ENCODE measurements around the gene EEFSEC.

Gene EEFSEC

DNA sequence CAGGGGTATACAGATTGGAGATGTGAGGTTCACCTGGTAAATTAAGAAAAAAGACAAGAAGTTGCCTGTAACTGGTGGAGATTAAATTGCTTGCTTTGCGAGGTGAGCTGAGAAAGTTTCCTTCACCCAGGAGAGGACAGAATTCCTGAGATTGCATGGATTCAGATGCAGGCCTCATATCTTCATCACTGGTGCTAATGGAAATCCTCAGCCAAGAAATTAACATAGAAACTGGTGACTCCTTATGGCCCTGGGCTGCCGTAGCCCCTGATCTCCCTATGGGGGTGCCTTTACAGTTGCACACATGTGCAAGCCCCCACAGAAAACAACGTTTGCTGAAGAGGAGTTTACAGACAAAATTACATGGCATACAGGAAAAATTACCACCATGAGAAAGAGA is 68.0 kb downstream of the EEFSEC start:
- no peak for DNase-seq (ENCODE audit: extremely low spot score)
- CTCF ChIA-PET = interaction anchor here (0.6 kb wide), 1 partner anchor 205 kb away, joined by 3 read pairs; no protein-coding TSS in a partner anchor
- POLR2A ChIA-PET = no interaction called here
- TF ChIP-seq CTBP1 (IDR thresholded peaks at IDR 0.05; ENCODE audit: borderline replicate concordance) (no peak), L3MBTL2 (conservative IDR thresholded peaks at IDR 0.05) (no peak), TARDBP (IDR thresholded peaks at IDR 0.05) (no peak), SUZ12 (IDR thresholded peaks at IDR 0.05) (no peak), SP1 (IDR thresholded peaks at IDR 0.05) (no peak), ARNT (IDR thresholded peaks at IDR 0.05) (no peak), FOXK2 (IDR thresholded peaks at IDR 0.05) (no peak), LEF1 (IDR thresholded peaks at IDR 0.05; ENCODE audit: borderline replicate concordance) (no peak), HDGF (IDR thresholded peaks at IDR 0.05; ENCODE audit: borderline replicate concordance) (no peak), NFRKB (IDR thresholded peaks at IDR 0.05) (no peak), ELF4 (IDR thresholded peaks at IDR 0.05) (no peak), FOXA1 (IDR thresholded peaks at IDR 0.05) (no peak), BHLHE40 (IDR thresholded peaks at IDR 0.05; ENCODE audit: borderline replicate concordance) (no peak), FOXM1 (IDR thresholded peaks at IDR 0.05; ENCODE audit: borderline replicate concordance) (no peak), ZNF384 (IDR thresholded peaks at IDR 0.05) (no peak)
- TF ChIP-seq, protein P1, sequence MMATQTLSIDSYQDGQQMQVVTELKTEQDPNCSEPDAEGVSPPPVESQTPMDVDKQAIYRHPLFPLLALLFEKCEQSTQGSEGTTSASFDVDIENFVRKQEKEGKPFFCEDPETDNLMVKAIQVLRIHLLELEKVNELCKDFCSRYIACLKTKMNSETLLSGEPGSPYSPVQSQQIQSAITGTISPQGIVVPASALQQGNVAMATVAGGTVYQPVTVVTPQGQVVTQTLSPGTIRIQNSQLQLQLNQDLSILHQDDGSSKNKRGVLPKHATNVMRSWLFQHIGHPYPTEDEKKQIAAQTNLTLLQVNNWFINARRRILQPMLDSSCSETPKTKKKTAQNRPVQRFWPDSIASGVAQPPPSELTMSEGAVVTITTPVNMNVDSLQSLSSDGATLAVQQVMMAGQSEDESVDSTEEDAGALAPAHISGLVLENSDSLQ (IDR thresholded peaks at IDR 0.05) = no peak

DNA sequence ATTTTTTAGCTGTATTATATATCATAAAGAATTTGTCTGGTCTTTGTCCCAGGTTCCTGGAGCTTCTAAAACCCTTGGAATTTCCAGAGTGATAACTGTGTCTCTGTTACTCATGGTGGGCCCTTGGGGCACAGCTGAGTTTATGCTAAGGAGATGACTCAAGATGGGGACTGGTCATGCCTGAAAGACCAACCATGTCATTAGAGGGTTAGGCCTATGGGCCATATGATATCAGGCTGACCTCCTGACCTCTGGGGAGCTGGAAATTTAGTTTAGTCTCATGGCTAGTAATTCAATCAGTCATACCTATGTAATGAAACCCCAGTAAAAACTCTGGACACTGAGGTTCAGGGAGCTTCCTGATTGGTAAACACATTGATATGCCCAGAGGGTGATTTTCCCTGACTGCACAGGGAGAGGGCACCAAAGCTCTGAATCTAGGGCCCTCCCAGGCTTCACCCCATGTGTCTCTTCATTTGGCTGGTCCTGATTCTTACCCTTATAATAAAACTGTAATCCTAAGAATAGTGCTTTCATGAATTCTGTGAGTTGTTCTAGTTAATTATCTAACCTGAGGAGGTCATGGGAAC is 69.6 kb downstream of the EEFSEC start:
- no peak for DNase-seq (ENCODE audit: extremely low spot score)
- TF ChIP-seq FOXK2 (IDR thresholded peaks at IDR 0.05) = no peak
- no peak for TF ChIP-seq HDGF (IDR thresholded peaks at IDR 0.05; ENCODE audit: borderline replicate concordance)
- TF ChIP-seq L3MBTL2 (conservative IDR thresholded peaks at IDR 0.05) = no peak
- TF ChIP-seq FOXM1 (IDR thresholded peaks at IDR 0.05; ENCODE audit: borderline replicate concordance) = no peak
- no peak for TF ChIP-seq SUZ12 (IDR thresholded peaks at IDR 0.05)
- TF ChIP-seq FOXA1 (IDR thresholded peaks at IDR 0.05) = no peak
- no peak for TF ChIP-seq NFRKB (IDR thresholded peaks at IDR 0.05)
- no peak for TF ChIP-seq TARDBP (IDR thresholded peaks at IDR 0.05)
- TF ChIP-seq CTBP1 (IDR thresholded peaks at IDR 0.05; ENCODE audit: borderline replicate concordance) = no peak
- TF ChIP-seq ELF4 (IDR thresholded peaks at IDR 0.05) = no peak
- TF ChIP-seq ARNT (IDR thresholded peaks at IDR 0.05) = no peak
- TF ChIP-seq BHLHE40 (IDR thresholded peaks at IDR 0.05; ENCODE audit: borderline replicate concordance) = no peak
- TF ChIP-seq, protein P1 (IDR thresholded peaks at IDR 0.05) = no peak
- no peak for TF ChIP-seq SP1 (IDR thresholded peaks at IDR 0.05)
- no peak for TF ChIP-seq ZNF384 (IDR thresholded peaks at IDR 0.05)
- no peak for TF ChIP-seq LEF1 (IDR thresholded peaks at IDR 0.05; ENCODE audit: borderline replicate concordance)
- ChIA-PET POLR2A (no interaction called here), CTCF (no interaction called here)

DNA sequence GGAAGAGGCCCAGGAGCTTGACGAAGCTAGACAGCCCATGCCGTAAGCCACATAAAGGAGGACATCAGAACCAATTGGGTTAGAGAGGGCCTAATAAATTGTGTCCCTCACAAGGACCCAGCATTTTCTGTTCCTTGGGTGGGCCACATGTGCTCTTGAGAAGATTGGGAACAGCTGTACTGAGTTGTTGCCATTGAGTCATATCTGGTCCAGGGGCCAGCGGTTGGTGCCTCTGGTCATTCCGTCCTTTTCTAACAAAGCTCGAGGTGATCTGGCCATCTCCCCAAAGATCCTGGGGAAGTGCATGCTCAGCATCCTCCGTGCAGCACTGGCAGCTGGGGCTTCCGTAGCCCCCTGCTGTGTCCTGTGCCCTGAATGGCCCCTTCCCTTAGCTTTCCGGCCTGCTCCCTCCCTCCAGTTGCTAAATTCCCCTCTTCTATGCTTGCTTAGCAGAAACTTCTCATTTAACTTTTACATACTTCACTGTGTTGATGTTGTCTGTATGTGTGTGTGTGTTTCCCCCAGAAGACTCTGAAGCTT is 73.0 kb downstream of the EEFSEC start:
- no peak for DNase-seq (ENCODE audit: extremely low spot score)
- ChIA-PET POLR2A (no interaction called here), CTCF (interaction anchor here (0.6 to 2.1 kb wide), 8 partner anchors 8 to 382 kb away, joined by 3 to 9 read pairs (median 4); no protein-coding TSS in a partner anchor)
- TF ChIP-seq, protein P1 (IDR thresholded peaks at IDR 0.05) = no peak
- TF ChIP-seq ZNF384 (IDR thresholded peaks at IDR 0.05) (no peak), LEF1 (IDR thresholded peaks at IDR 0.05; ENCODE audit: borderline replicate concordance) (no peak), ELF4 (IDR thresholded peaks at IDR 0.05) (no peak), L3MBTL2 (conservative IDR thresholded peaks at IDR 0.05) (no peak), SP1 (IDR thresholded peaks at IDR 0.05) (no peak), BHLHE40 (IDR thresholded peaks at IDR 0.05; ENCODE audit: borderline replicate concordance) (no peak), TARDBP (IDR thresholded peaks at IDR 0.05) (no peak), FOXK2 (IDR thresholded peaks at IDR 0.05) (no peak), ARNT (IDR thresholded peaks at IDR 0.05) (no peak), FOXA1 (IDR thresholded peaks at IDR 0.05) (no peak), SUZ12 (IDR thresholded peaks at IDR 0.05) (no peak), NFRKB (IDR thresholded peaks at IDR 0.05) (no peak), CTBP1 (IDR thresholded peaks at IDR 0.05; ENCODE audit: borderline replicate concordance) (no peak), FOXM1 (IDR thresholded peaks at IDR 0.05; ENCODE audit: borderline replicate concordance) (no peak), HDGF (IDR thresholded peaks at IDR 0.05; ENCODE audit: borderline replicate concordance) (no peak)

DNA sequence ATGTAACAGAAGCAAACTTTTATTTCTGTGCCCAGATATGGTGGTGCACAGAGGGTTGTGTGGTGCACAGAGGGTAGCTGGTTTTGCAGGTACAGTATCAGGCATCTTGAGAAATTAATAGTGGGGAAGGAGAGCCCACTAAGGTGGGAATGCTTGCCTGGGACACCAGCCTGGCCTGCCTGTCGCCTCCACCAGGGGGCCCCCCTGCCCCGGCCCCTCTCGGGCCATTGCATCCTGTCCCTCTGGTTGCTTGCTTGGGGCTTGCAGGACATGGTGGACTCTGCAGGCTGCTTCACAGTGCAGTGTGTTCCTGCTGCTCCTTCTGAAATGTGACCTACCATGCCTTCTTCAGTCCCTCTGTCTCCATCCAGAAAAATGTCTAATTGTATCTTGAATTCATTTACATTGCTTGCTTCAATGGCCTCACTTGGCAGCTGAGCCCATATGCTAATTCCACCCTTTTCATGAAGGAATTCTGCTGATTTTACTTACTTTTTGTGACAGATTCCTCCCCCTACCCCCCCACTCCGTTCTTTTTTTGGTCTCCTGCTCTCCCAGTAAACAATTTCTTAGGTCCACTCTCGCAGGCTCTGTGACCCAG is 73.6 kb downstream of the EEFSEC start:
- CTCF ChIA-PET = interaction anchor here (0.6 to 2.1 kb wide), 7 partner anchors 9 to 96 kb away, joined by 3 to 9 read pairs (median 5); no protein-coding TSS in a partner anchor
- POLR2A ChIA-PET = no interaction called here
- peak; percentile 84 for DNase-seq (ENCODE audit: extremely low spot score)

More for the DNA sequence above, 73.6 kb downstream of the EEFSEC start:
- TF ChIP-seq FOXM1 (IDR thresholded peaks at IDR 0.05; ENCODE audit: borderline replicate concordance) (no peak), FOXK2 (IDR thresholded peaks at IDR 0.05) (no peak), BHLHE40 (IDR thresholded peaks at IDR 0.05; ENCODE audit: borderline replicate concordance) (no peak), FOXA1 (IDR thresholded peaks at IDR 0.05) (no peak), ELF4 (IDR thresholded peaks at IDR 0.05) (no peak), SP1 (IDR thresholded peaks at IDR 0.05) (no peak), LEF1 (IDR thresholded peaks at IDR 0.05; ENCODE audit: borderline replicate concordance) (no peak), ARNT (IDR thresholded peaks at IDR 0.05) (no peak), HDGF (IDR thresholded peaks at IDR 0.05; ENCODE audit: borderline replicate concordance) (no peak), SUZ12 (IDR thresholded peaks at IDR 0.05) (no peak), L3MBTL2 (conservative IDR thresholded peaks at IDR 0.05) (no peak), ZNF384 (IDR thresholded peaks at IDR 0.05) (no peak)
- TF ChIP-seq, protein P1 (IDR thresholded peaks at IDR 0.05) = no peak

Data from HEK293T (cell line).